22Rv1 (cell line): ENCODE results near the gene RPRD1A.
A peak's percentile ranks its signal among the peaks of the same experiment; 100 is the strongest.
"Not testable (repeated sequence)": the region's sequence is repeated elsewhere in the genome, so short reads cannot be mapped to it uniquely, and the experiment has no call there.

Source experiments
- H3K27ac ChIP-seq: fragments of 450-650 bp; 2 replicates; pipeline ENCODE4 v1.5.1; 2017
- ZFX ChIP-seq: fragments of 450-650 bp; IDR thresholded peaks from 2 replicates; pipeline ENCODE4 v1.6.1; 2017; ENCODE audit warnings: antibody characterized with exemption, borderline replicate concordance
- TF ChIP-seq, protein P1 (sequence below): fragments of 450-650 bp; IDR thresholded peaks from 2 replicates; pipeline ENCODE4 v1.5.1; 2017; ENCODE audit warnings: mild to moderate bottlenecking

The RPRD1A gene

GRCh38 chr18:36028859-36029258 is 38.5 kb downstream of the RPRD1A start:
- TF ChIP-seq ZFX, result no peak
- TF ChIP-seq, protein P1, sequence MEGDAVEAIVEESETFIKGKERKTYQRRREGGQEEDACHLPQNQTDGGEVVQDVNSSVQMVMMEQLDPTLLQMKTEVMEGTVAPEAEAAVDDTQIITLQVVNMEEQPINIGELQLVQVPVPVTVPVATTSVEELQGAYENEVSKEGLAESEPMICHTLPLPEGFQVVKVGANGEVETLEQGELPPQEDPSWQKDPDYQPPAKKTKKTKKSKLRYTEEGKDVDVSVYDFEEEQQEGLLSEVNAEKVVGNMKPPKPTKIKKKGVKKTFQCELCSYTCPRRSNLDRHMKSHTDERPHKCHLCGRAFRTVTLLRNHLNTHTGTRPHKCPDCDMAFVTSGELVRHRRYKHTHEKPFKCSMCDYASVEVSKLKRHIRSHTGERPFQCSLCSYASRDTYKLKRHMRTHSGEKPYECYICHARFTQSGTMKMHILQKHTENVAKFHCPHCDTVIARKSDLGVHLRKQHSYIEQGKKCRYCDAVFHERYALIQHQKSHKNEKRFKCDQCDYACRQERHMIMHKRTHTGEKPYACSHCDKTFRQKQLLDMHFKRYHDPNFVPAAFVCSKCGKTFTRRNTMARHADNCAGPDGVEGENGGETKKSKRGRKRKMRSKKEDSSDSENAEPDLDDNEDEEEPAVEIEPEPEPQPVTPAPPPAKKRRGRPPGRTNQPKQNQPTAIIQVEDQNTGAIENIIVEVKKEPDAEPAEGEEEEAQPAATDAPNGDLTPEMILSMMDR, result no peak
- peak overlapping the region; percentile 19; the same call in 1 of the 2 replicates for H3K27ac ChIP-seq

- no peak overlapping the region for H3K27ac ChIP-seq
- TF ChIP-seq, protein P1, result no peak
- no peak for TF ChIP-seq ZFX
These were observed 42.3 kb downstream of the RPRD1A start for GRCh38 chr18:36025025-36025424.

- H3K27ac ChIP-seq, result not testable (repeated sequence)
These were observed 43.1 kb downstream of the RPRD1A start for GRCh38 chr18:36024241-36024640.

DNA sequence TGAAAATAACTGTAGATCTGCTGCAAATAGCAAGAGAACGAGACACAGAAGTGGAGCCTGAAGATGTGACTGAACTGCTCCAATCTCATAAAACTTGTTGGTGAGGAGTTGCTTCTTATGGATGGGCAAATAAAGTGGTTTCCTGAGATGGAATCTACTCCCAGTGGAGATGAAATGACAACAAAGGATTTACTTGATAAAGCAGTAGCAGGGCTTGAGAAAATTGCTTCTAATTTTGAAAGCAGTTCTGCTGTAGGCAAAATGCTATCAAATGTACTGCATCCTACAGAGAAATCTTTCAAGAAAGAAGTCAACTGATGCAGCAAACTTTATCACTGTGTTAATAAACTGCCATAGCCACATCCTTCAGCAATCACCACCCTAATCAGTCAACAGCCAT is 44.0 kb downstream of the RPRD1A start:
- TF ChIP-seq, protein P1, result no peak
- TF ChIP-seq ZFX, result no peak
- H3K27ac ChIP-seq, result no peak overlapping the region

- no peak for TF ChIP-seq ZFX
- TF ChIP-seq, protein P1, result no peak
- no peak overlapping the region for H3K27ac ChIP-seq
These were observed 47.1 kb downstream of the RPRD1A start for GRCh38 chr18:36020174-36020711.

GRCh38 chr18:36017232-36017631 is 50.1 kb downstream of the RPRD1A start:
- H3K27ac ChIP-seq, result no peak overlapping the region
- TF ChIP-seq ZFX, result no peak
- TF ChIP-seq, protein P1, result no peak

- no peak for TF ChIP-seq ZFX
- TF ChIP-seq, protein P1, result no peak
- no peak overlapping the region for H3K27ac ChIP-seq
These were observed 51.7 kb downstream of the RPRD1A start for GRCh38 chr18:36015629-36016028.

DNA sequence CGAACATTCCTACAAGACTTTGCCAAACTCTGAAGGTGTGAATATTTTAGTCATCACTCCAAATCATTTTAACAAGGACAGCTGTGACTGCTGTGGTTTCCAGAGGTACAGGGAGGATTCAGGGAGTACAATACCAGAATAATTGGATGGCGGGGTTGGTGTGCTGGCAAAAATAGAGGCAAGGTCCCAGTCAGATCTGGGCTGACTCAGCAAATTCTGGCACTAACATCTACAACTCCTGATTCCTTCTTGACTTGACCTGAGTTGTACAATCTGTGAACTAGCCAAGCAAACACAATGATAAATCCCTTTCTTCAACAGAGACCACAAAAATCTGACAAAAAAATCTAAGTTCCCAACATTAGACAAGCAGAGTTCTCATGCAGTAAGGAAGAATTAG is 54.5 kb downstream of the RPRD1A start:
- no peak overlapping the region for H3K27ac ChIP-seq
- TF ChIP-seq, protein P1, result no peak
- no peak for TF ChIP-seq ZFX
